T-helper 1 cell (primary cell): Measurements from ENCODE around the gene ZMYM3.

ENCODE experiments used
- DNase-seq, 5 donors: peaks; one replicate each; pipeline ENCODE4 v3.0.0-alpha.2; 2012 to 2020

Gene ZMYM3

DNA sequence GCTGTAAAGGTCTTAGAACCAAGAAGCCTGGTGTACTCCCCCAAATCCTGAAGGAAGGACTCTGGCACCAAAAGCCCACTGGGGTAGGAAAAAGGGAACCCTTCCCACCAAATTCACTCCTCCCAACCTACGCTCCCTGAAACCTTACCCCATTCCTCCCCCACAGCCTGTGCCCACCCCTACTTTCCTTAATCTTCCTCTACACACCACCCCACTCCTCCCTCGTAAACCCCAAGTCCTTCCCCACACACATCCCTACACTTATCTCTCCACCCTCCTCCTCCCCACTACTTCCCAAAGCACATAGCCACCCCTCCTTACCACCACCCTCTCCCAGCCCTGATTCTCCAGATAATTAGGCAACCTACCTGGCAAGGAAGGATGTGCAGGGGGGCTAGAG lies 1.7 kb downstream of the ZMYM3 start:
- DNase-seq, result no peak

DNA sequence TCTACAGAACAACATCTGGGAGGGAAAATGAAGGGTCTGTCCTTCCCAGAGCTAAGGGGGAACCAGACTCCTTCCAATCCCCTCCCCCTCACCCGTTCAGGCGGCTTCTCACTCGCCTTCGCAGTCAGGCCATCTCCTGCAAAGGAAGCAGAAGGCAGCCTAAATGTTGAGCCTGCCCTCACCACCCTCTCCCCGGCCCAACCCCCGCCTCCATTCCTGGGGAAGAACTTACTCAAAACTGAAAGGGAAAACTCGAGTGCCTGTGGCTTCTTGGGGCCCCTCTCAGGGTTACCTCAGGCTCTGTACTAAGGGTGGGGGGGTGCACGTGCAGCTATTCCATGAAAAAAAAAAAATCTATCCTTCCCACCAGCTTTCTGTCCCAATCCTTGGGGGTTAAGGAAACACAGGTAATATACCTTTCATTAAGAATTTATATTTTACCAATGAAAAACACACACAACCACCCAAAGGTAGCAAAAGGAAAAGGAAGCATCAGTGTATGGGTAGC lies 2.4 kb downstream of the ZMYM3 start:
- no peak for DNase-seq

- DNase-seq, result no peak
Measured at GRCh38 chrX:71250841-71251240, 3.1 kb downstream of the ZMYM3 start.

GRCh38 chrX:71245159-71245558 lies 8.8 kb downstream of the ZMYM3 start:
- DNase-seq, result no peak

- no peak for DNase-seq
Measured at GRCh38 chrX:71244359-71245128, 9.4 kb downstream of the ZMYM3 start.

DNA sequence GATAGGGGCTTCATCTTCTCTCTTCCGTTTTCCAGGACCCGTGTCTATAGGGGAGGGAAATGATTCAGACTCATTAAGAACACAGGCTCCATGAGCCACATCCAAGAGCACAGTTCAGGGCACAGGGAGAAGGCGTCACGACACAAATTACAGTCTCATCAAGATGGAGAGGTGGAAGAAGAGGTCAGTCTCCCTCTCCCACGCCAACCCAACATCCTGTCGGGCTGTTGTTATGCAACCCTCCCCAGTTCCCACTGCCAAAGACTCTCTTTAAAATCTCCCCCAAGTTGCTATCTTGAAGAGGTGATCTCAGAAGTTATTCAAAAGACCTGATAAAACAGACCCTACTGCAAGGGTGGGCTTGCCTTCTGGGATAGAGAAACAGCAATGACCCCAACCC lies 12.6 kb downstream of the ZMYM3 start:
- DNase-seq, result no peak

GRCh38 chrX:71239781-71240180 lies 14.2 kb downstream of the ZMYM3 start:
- DNase-seq, result no peak

DNA sequence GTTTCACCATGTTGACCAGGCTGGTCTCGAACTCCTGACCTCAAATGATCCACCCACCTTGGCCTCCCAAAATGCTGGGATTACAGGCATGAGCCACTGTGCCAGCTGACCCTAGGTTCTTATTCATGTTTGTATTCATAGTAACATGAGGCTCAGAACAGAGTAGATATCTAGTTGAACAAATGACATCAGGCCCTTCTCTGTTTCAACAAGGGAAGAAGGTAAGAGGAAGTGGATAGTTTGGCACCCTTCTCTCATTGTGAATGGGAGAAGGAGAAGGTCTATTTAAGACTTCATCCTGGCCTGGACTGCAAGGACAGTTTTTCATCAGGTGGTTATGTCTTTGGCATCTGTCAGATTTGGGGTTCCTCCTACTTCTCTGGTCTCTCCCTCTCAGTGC lies 17.1 kb downstream of the ZMYM3 start:
- DNase-seq, result no peak

DNA sequence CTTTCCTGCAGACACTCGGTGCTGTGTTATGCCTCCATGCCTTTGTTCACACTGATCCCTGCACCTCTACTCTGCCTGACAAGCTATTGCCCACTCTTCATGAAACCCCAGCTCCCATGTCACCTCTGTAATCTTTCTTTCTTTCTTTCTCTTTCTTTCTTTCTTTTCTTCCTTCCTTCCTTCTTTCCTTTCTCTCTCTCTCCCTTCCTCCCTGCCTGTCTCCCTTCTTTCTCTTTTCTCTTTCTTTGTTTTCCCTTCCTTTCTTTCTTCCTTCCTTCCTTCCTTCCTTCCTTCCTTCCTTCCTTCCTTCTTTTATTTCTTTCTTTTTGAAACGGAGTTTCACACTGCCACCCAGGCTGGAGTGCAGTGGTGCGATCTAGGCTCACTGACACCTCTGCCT lies 18.5 kb downstream of the ZMYM3 start:
- DNase-seq, result no peak

GRCh38 chrX:71228063-71228642 lies 25.8 kb downstream of the ZMYM3 start:
- no peak for DNase-seq

GRCh38 chrX:71227370-71228062 lies 26.4 kb downstream of the ZMYM3 start:
- no peak for DNase-seq

DNA sequence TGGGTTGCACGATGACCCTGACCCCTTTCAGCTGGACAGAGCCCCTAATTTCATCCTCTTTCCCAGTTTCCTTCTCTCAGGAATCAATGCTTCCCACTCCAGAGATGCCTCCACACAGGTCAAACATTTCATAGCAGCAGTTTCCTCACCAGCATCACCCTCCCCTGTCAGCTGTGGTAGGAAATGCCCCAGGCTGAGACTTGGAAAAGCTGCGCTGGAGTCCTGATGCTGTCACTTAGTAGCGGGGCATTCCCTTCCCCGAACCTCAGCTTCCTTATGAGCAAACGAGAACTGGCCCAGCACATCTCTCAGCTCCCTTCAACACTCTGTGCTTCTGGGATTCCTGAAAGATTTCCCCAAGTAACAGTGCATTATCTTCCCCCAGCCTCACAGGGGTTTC lies 28.3 kb downstream of the ZMYM3 start:
- no peak for DNase-seq

GRCh38 chrX:71225009-71225408 lies 28.9 kb downstream of the ZMYM3 start:
- no peak for DNase-seq

GRCh38 chrX:71224098-71224708 lies 29.7 kb downstream of the ZMYM3 start:
- no peak for DNase-seq

- no peak for DNase-seq
Measured at GRCh38 chrX:71222929-71223328, 31.0 kb downstream of the ZMYM3 start, which contains the start of gene GJB1. Gene GJB1, plus strand, starts transcription at chrX:71223224. Its CDS starts 484 bp downstream, at chrX:71223708.

- no peak for DNase-seq
Measured at GRCh38 chrX:71221145-71221544, 32.8 kb downstream of the ZMYM3 start.

DNA sequence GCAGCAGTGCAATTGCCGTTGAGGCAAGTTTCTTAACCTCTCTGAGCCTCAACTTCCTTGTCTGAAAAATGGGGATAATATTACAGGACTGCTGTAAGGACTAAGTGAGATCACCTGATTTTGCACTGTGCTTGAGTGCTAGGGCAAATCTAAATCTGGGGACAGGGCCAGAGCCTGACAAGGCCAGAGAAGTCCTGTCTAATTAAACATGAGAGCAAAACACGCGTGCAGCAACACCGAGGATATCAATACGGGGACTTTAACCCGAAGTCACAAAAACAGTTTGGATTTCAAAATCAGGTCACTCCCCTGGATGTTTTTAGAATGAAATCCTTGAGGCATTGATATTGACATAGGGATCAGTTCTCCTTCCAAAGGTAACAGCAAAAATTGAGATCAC lies 36.6 kb downstream of the ZMYM3 start:
- DNase-seq, result no peak

DNA sequence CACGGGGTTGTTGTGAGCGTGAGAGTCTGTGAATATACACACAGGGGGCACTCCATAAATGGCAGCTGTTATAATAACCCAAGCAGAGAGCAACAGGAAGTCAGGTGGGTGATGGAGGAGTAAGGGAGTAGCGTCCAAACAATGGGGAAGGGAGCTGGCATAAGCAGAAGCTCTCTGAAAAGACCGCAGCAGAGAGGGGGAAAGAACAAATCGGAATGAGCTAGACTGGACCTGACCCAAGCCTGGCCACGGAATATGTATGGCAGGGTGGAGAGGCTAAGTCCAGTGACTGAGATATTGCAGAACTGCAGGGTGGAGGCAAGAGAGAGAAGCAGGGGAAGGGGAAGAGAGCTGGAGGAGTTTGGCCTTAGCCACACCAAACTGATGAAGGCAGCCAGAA lies 37.5 kb downstream of the ZMYM3 start:
- no peak for DNase-seq

- DNase-seq, result no peak
Measured at GRCh38 chrX:71215338-71215912, 38.5 kb downstream of the ZMYM3 start.

- DNase-seq, result no peak
Measured at GRCh38 chrX:71214604-71215337, 39.2 kb downstream of the ZMYM3 start.

- DNase-seq, result no peak
Measured at GRCh38 chrX:71214152-71214551, 39.8 kb downstream of the ZMYM3 start.

DNA sequence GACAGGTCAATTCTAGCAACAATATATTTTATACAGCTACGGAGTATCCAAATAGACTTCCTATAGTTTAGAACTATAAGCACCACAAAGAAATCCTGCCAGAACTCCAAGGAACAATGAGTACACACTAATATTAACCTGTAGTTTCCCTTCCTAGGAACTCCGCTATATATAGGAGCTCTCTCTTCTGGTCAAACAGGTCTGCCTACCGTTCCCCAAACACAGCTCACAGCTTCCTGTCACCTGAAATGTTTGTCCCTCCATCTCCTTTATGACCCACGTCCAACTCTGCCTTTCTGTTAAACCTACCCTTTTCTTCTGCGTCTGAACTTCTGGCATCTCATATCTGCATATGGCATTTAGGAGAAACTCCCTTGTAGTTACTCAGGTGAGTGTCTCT lies 41.4 kb downstream of the ZMYM3 start:
- no peak for DNase-seq
